ENCODE data around the gene EYS.

Gene EYS

GRCh38 chr6:64415926-64416325 is 1291.1 kb downstream of the EYS start:
- no peak for DNase-seq

- peak; percentile 4 for DNase-seq
These were observed 1295.8 kb downstream of the EYS start for GRCh38 chr6:64411226-64411625.

GRCh38 chr6:64409948-64410347 is 1297.1 kb downstream of the EYS start:
- no peak for DNase-seq

- no peak for DNase-seq
These were observed 1302.6 kb downstream of the EYS start for GRCh38 chr6:64404396-64404795.

- no peak for DNase-seq
These were observed 1323.7 kb downstream of the EYS start for GRCh38 chr6:64383277-64383676.

- DNase-seq, result no peak
These were observed 1330.6 kb downstream of the EYS start for GRCh38 chr6:64376394-64376793.

GRCh38 chr6:64357430-64357829 is 1349.6 kb downstream of the EYS start:
- DNase-seq, result no peak

- DNase-seq, result no peak
These were observed 1359.6 kb downstream of the EYS start for GRCh38 chr6:64347411-64347810.

GRCh38 chr6:64335195-64335594 is 1371.8 kb downstream of the EYS start:
- peak; percentile 11 for DNase-seq

- DNase-seq, result no peak
These were observed 1372.4 kb downstream of the EYS start for GRCh38 chr6:64334636-64335035.

- DNase-seq, result peak; percentile 72
These were observed 1376.2 kb downstream of the EYS start for GRCh38 chr6:64330694-64331307.

GRCh38 chr6:64326939-64327338 is 1380.1 kb downstream of the EYS start:
- no peak for DNase-seq

- DNase-seq, result no peak
These were observed 1381.9 kb downstream of the EYS start for GRCh38 chr6:64325093-64325492.

GRCh38 chr6:64310214-64310613 is 1396.8 kb downstream of the EYS start:
- no peak for DNase-seq

GRCh38 chr6:64301307-64302236 is 1405.5 kb downstream of the EYS start:
- no peak for DNase-seq

GRCh38 chr6:64299176-64299575 is 1407.8 kb downstream of the EYS start:
- DNase-seq, result no peak

GRCh38 chr6:64294034-64294433 is 1413.0 kb downstream of the EYS start:
- DNase-seq, result peak; percentile 12

GRCh38 chr6:64293298-64293697 is 1413.7 kb downstream of the EYS start:
- DNase-seq, result peak; percentile 30

GRCh38 chr6:64290867-64291266 is 1416.2 kb downstream of the EYS start:
- DNase-seq, result no peak

- no peak for DNase-seq
These were observed 1417.1 kb downstream of the EYS start for GRCh38 chr6:64289931-64290330.

GRCh38 chr6:64288351-64288750 is 1418.7 kb downstream of the EYS start:
- DNase-seq, result no peak

- DNase-seq, result no peak
These were observed 1425.9 kb downstream of the EYS start for GRCh38 chr6:64281167-64281566.

GRCh38 chr6:64280569-64280968 is 1426.5 kb downstream of the EYS start:
- DNase-seq, result no peak

GRCh38 chr6:64270083-64270482 is 1436.9 kb downstream of the EYS start:
- peak; percentile 52 for DNase-seq

All from NCI-H226 (cell line).